NOMO-1 (cell line): ENCODE data around the gene GPM6B.

ENCODE experiments used
- DNase-seq, 2 experiments: peaks; one replicate each; lab custom pipeline; 2025; ENCODE audit not compliant: unreplicated experiment in 2 of 2; lab: John Stamatoyannopoulos, UW

The GPM6B gene

GRCh38 chrX:13825178-13825762, 8.4 kb upstream of the GPM6B start:
- DNase-seq = no peak

- DNase-seq = no peak
Observed at GRCh38 chrX:13824746-13825145, 7.9 kb upstream of the GPM6B start.

DNA sequence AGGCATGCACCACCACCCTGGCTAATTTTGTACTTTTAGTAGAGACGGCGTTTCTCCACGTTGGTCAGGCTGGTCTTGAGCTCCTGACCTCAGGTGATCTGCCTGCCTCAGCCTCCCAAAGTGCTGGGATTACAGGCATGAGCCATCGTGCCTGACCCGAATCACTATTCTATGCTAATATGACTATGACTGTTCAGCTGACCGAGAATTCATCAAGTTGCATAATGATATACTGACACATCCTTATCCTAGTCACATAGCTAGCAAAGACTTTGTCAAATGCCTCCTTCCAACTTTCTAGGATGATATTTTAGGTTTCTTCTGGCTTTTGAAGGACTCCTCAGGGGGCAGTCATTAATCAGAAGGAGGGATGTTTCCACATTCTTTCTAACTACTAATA, 4.8 kb upstream of the GPM6B start:
- no peak for DNase-seq

GRCh38 chrX:13816176-13816575, 717 bp downstream of the GPM6B start:
- no peak for DNase-seq

GRCh38 chrX:13815664-13816063, 1.2 kb downstream of the GPM6B start:
- DNase-seq = no peak

DNA sequence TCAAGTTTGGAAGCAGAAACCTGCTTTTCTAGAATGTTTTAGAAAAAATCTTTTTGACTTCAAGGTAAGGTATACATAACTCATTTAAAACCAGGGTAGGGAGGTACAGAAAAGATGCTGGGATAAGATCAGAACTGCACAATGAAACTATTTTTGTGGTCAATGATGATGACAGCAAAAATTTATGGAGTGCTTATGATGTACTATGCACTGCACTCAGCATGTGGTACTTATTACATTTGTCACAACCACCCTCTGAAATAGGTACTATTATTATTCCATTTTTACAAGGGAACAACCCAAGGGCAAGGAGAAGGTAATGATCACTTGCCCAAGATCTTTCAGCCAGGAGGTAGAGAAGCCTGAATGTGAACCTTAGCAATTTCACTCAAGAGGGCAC, 8.0 kb downstream of the GPM6B start:
- no peak for DNase-seq

GRCh38 chrX:13808293-13808692, 8.6 kb downstream of the GPM6B start:
- no peak for DNase-seq

- no peak for DNase-seq
Observed at GRCh38 chrX:13805241-13805640, 11.7 kb downstream of the GPM6B start.

DNA sequence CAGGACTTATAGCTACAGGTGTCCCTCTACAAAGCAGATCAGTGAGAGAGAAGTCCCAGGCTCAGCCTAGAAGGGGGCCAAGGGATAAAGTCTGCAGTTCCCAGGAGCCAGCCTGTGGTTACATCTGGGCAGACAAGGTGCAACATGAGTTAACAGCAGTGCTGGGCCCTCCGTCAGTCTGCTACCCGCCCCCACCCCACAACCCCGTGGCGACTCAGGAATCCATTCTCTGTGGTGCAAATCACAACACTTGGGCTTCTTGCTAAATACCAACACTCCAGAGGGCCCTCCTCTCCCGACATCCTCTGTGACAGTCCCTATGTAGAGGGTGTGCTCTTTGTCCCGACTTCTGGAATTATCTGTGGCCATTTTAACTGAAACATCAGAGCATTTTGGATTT, 13.8 kb downstream of the GPM6B start:
- DNase-seq = no peak

- no peak for DNase-seq
Observed at GRCh38 chrX:13798184-13798583, 18.7 kb downstream of the GPM6B start.

DNA sequence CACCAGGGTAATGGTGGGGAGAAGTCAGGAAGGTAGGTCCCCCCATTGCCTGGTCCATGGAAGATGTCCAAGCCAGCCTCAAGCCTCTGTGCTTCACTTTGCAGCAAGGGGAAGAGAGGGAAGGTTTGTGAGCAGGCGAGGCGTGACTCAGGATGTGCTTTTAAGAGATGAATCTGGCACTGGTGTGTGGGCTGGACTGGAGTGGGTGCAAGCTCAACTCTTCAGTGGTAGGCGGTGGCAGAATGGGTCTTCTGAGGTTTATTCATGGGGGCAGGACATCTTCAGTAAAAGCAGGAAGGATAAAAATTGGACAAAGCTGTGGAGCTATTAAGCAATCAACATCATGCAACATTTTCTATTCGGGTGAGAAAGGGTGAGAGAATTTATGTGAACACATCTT, 19.4 kb downstream of the GPM6B start:
- DNase-seq = no peak

GRCh38 chrX:13794417-13794816, 22.5 kb downstream of the GPM6B start:
- no peak for DNase-seq

DNA sequence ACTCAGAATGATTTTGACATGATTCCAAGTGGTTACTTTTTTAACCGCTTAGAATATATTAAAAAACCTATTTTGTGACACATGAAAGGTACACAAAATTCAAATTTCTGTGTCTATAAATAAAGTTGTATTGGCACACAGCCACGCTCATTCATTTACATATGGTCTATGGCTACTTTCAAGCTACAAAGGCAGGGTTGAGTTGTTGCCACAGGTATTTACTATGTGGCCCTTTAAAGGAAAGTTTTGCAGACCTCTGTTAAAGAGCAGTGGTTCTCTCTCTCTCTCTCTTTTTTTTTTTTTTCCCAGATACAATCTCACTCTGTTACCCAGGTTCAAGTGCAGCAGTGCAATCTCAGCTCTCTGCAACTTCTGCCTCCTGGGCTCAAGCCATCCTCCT, 23.0 kb downstream of the GPM6B start:
- no peak for DNase-seq

DNA sequence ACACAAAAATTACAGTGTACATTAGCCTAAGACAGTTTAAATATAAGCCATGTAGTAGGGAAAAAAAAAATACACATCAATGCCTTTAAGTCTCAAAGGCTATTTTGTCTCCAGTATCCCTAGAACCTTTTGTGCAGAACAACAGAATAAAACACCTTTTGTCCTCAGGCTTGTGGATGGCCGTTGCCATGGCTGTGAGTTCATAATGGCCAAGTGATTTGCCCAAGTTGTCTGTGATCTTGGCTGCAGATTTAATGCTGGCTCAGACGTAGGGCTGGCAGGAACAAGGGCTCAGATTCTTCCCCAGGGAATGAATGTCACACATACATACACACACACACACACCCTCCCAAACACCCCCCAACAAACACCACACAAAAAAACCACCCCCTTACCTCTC, 25.3 kb downstream of the GPM6B start:
- DNase-seq = no peak

DNA sequence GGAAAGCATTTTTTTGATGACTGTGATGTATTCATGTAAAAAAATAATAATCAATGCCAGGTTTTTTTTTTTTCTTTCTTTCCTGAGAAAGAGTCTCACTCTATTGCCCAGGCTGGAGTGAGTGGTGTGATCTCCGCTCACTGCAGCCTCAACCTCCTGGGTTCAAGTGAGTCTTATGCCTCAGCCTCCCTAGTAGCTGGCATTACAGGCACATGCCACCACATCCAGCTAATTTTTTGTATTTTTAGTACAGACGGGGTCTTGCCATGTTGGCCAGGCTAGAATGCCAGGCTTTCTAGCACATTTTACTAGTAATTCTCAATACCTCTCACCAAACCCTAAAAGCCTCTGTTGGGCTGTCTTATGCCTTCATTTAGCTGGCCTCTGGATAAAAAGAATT, 25.7 kb downstream of the GPM6B start:
- DNase-seq = no peak

DNA sequence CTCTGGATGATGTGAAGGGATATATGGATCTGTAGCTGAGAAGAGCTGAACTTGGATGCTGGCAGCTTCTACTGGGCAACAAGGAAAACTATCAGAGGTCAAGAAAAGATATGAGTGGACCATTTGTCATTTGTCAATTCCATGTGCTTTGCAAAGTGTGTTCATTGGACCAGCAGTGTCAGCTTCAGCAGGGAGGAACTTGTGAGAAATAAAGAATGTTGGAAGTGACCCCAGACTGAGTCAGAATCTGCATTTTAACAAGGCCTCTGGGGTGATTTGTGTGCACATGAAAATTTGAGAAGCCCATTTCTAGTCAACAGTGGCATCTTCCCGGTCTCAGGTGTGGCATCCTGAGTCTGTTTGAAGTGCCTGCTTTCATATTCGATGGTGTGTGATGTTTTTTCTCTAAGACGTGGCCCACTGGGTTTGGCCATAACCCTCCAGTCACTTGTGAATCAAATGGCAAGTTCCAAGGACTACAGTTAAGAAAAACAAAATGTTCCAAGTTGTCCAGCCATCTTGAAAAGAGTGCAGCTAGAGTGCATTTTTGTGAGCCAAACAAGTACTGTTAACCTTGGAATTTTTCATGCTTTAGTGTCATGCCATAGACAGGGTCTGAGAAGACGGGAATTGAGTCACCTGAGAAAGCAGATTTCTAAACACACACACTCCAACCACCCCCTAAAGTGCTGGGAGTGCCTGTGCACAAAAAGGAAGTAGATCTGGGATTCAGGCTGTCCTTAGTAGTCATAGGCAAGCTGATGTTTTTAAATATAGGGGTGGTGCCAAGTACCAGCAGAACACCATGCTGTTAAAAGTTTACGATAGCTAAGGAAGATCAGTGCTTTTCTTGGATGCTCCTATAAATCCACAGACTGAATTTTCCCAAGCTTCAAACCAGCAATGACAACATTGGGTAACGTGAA, 26.4 kb downstream of the GPM6B start:
- no peak for DNase-seq

DNA sequence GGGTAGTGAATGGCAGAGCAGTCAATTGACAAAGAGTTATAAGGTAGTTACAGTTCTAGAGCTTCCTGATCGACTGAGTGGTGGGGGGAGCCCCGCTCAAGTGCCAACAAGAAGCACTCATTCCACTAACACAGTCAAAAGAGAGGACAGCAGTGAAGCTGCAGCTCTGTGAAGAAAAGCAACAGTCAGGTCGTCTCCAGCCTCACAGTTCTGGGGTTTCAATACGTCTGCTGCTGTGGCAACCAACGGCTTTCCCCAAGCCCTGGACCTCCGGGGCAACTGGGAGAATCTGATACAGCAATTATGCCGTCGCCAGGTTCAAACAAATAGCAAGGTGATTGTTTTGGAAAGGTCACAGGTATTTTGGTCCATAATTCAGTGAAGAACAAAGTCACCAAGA, 30.8 kb downstream of the GPM6B start:
- DNase-seq = no peak

- no peak for DNase-seq
Observed at GRCh38 chrX:13780868-13781427, 35.9 kb downstream of the GPM6B start.

DNA sequence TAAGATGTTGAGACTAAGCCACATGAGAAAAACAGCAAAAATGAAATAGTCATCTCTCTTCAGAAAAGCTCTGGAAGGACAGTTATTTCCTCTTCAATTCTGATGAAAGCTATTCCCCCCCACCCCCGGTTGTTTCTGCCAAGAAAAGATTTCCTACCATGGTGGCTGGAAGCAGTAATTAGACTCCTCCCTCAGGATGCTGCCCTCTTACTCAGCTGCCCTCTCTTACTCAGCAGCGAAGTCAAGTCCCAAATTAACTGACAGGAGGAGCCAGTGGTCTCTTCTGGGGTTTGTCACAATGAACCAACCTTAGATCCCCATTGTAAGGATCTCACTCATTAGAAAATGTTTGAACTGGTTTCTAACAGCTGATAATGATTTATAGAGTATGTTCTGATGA, 38.0 kb downstream of the GPM6B start:
- DNase-seq = no peak

GRCh38 chrX:13776387-13776786, 40.5 kb downstream of the GPM6B start:
- DNase-seq = no peak

DNA sequence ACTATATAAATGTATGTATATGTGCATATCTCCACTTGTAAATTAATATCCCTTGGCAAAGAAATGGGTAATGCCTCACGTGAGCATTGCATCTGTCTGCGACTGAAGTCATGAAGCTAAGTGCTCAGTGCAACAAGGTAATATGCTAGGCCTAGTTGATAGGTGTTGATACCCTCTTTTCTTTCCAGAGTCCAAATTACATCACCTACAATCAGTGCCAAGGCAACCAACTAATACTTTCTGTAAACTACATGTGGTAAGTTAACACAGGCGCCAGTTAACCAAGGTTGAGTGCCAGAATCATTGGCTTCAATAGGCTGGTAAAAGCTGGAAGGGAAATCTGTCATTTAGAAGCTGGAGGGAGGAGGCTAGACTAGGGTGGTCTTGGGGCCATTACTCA, 41.1 kb downstream of the GPM6B start:
- no peak for DNase-seq

- DNase-seq = no peak
Observed at GRCh38 chrX:13774696-13775095, 42.2 kb downstream of the GPM6B start.
